Keratinocyte (primary cell): Measurements from ENCODE around the gene ANKRD61. TPM values are rescaled to one million over a fixed set of nuclear protein-coding genes. Genes with fewer than 3 reads are reported as not detected.
A peak's percentile ranks its signal among the peaks of the same experiment; 100 is the strongest.

Experiments
- DNase-seq: peaks from one replicate; pipeline ENCODE4 v3.0.0-alpha.2; 2011; ENCODE audit warnings: low read depth, missing footprints, low spot score
- FAIRE-seq: peaks from 2 replicates; lab custom pipeline; 2011; peaks lifted over from hg19 to GRCh38; lab: Jason Lieb, UNC
- H2AFZ ChIP-seq: 2 replicates; pipeline ENCODE4 v1.6.0; 2012; ENCODE audit warnings: low read length, control low read depth, inconsistent platforms; ENCODE audit not compliant: control insufficient read depth
- H3K27ac ChIP-seq: 2 replicates; pipeline ENCODE4 v1.5.1; 2011; ENCODE audit warnings: low read length; ENCODE audit not compliant: control insufficient read depth, insufficient read depth
- H3K27me3 ChIP-seq: 3 replicates; pipeline ENCODE4 v1.6.0; 2011; ENCODE audit warnings: low read length; ENCODE audit not compliant: control insufficient read depth, insufficient read depth; ENCODE audit errors: extremely low read depth
- H3K36me3 ChIP-seq, 2 experiments: 2 replicates in 1 of 2; 3 replicates in 1 of 2; pipeline ENCODE4 v1.5.1; 2011; ENCODE audit warnings: low read length in 2 of 2, mild to moderate bottlenecking in 1 of 2; ENCODE audit not compliant: control insufficient read depth in 2 of 2, insufficient read depth in 2 of 2; ENCODE audit errors: extremely low read depth in 1 of 2
- H3K4me1 ChIP-seq: 3 replicates; pipeline ENCODE4 v1.5.1; 2011; ENCODE audit warnings: low read length; ENCODE audit not compliant: control insufficient read depth, insufficient read depth; ENCODE audit errors: extremely low read depth
- H3K4me2 ChIP-seq: 3 replicates; pipeline ENCODE4 v1.6.0; 2011; ENCODE audit warnings: low read depth, low read length; ENCODE audit not compliant: control insufficient read depth, insufficient read depth; ENCODE audit errors: extremely low read depth
- H3K4me3 ChIP-seq, 3 experiments: fragments of 200-600 bp in 1 of 3; sonication (generic) in 1 of 3; 2 replicates in 2 of 3; 3 replicates in 1 of 3; pipeline ENCODE4 v1.5.1; 2011 to 2016; ENCODE audit warnings: low read length in 3 of 3, mild to moderate bottlenecking in 3 of 3, control low read depth in 2 of 3, inconsistent platforms in 1 of 3, low read depth in 1 of 3, mixed read lengths in 1 of 3, mixed run types in 1 of 3, moderate library complexity in 1 of 3; ENCODE audit not compliant: control insufficient read depth in 2 of 3, insufficient read depth in 2 of 3; ENCODE audit errors: extremely low read depth in 1 of 3
- H3K79me2 ChIP-seq: 2 replicates; pipeline ENCODE4 v1.6.0; 2012; ENCODE audit warnings: low read length; ENCODE audit not compliant: control insufficient read depth, insufficient read depth
- H3K9ac ChIP-seq: 3 replicates; pipeline ENCODE4 v1.6.0; 2011; ENCODE audit warnings: low read length; ENCODE audit not compliant: control insufficient read depth, insufficient read depth; ENCODE audit errors: extremely low read depth
- H3K9me1 ChIP-seq: 3 replicates; pipeline ENCODE4 v1.6.0; 2011; ENCODE audit warnings: low read length; ENCODE audit not compliant: control insufficient read depth, insufficient read depth; ENCODE audit errors: extremely low read depth
- H3K9me3 ChIP-seq: 2 replicates; pipeline ENCODE4 v1.5.1; 2012; ENCODE audit warnings: low read depth, low read length; ENCODE audit not compliant: control insufficient read depth
- H4K20me1 ChIP-seq: 3 replicates; pipeline ENCODE4 v1.6.0; 2011; ENCODE audit warnings: low read length; ENCODE audit not compliant: control insufficient read depth, insufficient read depth; ENCODE audit errors: extremely low read depth
- CTCF ChIP-seq, 3 experiments: IDR thresholded peaks in 1 of 3; conservative IDR thresholded peaks in 1 of 3; optimal IDR thresholded peaks in 1 of 3; 2 replicates in 2 of 3; 3 replicates in 1 of 3; pipeline versions ENCODE3 to v1.5.1; 2011; ENCODE audit warnings: low read length in 3 of 3, mild to moderate bottlenecking in 3 of 3, moderate library complexity in 2 of 3, control low read depth in 1 of 3, inconsistent platforms in 1 of 3; ENCODE audit not compliant: insufficient read depth in 2 of 3; ENCODE audit errors: extremely low read depth in 1 of 3
- EZH2 ChIP-seq: IDR thresholded peaks from one replicate; pipeline ENCODE4 v1.6.1; 2012; ENCODE audit warnings: inconsistent platforms, mild to moderate bottlenecking, low read length, moderate library complexity
- dilution Hi-C: fragments of 300-500 bp; cut with MboI; formaldehyde crosslinking; loops from one replicate; pipeline ENCODE4 v1.7.0; 2020; ENCODE audit warnings: low sequenced_read_pairs; ENCODE audit not compliant: extremely low pct_ligation_motif_present
- polyA plus RNA-seq, 5 experiments: library from polyadenylated mRNA; depleted of rRNA in 3 of 5; stranded (reverse) in 3 of 5; stranded (forward) in 1 of 5; unstranded in 1 of 5; fragments of >200 nt; gene quantifications; 1 replicate in 1 of 5; 2 replicates in 3 of 5; 3 replicates in 1 of 5; pipeline versions ENCODE4 v1.2.1 to v1.2.3, GENCODE V29; 2011 to 2012; ENCODE audit warnings: missing spikeins in 2 of 5, low read depth in 1 of 5, low replicate concordance in 1 of 5

Gene ANKRD61
- polyA plus RNA-seq, 1 donor (not counting 4 experiments of a cell fraction or from before 2014, with no cell fraction given): 0.22 TPM

- Histone ChIP-seq H3K36me3 (peaks cover 8 to 29% of the 10 kb centered on the region in 2 experiments), H3K4me1 (peaks cover 8% of the 10 kb centered on the region), H3K4me2 (peak overlapping the region; percentile 39), H3K4me3 (peak overlapping the region in 1 of 3 experiments; percentile 21), H3K79me2 (peaks cover 19% of the 10 kb centered on the region), H3K27me3 (no peaks in the 10 kb centered on the region), H3K9ac (peak overlapping the region; percentile 14), H2AFZ (no peak overlapping the region), H4K20me1 (no peaks in the 10 kb centered on the region), H3K27ac (peak overlapping the region; percentile 64), H3K9me1 (no peaks in the 10 kb centered on the region), H3K9me3 (no peaks in the 10 kb centered on the region)
- dilution Hi-C loops: no loop called here
- no peak for FAIRE-seq
- TF ChIP-seq EZH2: no peak
- no peak for TF ChIP-seq CTCF (optimal IDR thresholded peaks at IDR 0.05 in 1 of 3, IDR thresholded peaks at IDR 0.05 in 1 of 3, conservative IDR thresholded peaks at IDR 0.05 in 1 of 3; ENCODE audit: extremely low read depth in 1 of 3, insufficient read depth in 2 of 3, low read length in 3 of 3)
- DNase-seq: no peak
Observed at GRCh38 chr7:6015917-6016652, 15.1 kb upstream of the ANKRD61 start.

DNA sequence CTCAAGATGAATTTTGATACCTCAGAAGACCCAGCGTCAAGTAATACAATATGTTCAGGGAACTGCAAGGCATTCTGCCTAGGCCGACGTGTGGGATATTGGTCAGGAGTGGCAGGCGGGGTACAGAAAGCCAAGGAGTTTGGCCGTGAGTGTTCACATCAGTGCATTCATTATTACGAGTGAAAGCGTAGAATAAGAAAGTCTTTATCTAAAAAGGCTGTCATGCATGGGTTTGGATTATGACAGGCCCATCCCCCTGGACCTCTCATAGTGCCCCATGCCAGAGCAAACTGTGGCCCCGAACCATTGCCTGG, 14.6 kb upstream of the ANKRD61 start:
- peak overlapping the region; percentile 64 for H3K27ac ChIP-seq
- H3K4me1 ChIP-seq: peaks cover 8% of the 10 kb centered on the region
- H3K4me3 ChIP-seq: no peak overlapping the region
- H4K20me1 ChIP-seq: no peaks in the 10 kb centered on the region
- dilution Hi-C loops: no loop called here
- no peak for FAIRE-seq
- no peak overlapping the region for H3K4me2 ChIP-seq
- peaks cover 11 to 30% of the 10 kb centered on the region in 2 experiments for H3K36me3 ChIP-seq
- TF ChIP-seq EZH2 (no peak), CTCF (optimal IDR thresholded peaks at IDR 0.05 in 1 of 3, IDR thresholded peaks at IDR 0.05 in 1 of 3, conservative IDR thresholded peaks at IDR 0.05 in 1 of 3; ENCODE audit: extremely low read depth in 1 of 3, insufficient read depth in 2 of 3, low read length in 3 of 3) (no peak)
- peaks cover 14% of the 10 kb centered on the region for H3K79me2 ChIP-seq
- no peaks in the 10 kb centered on the region for H3K27me3 ChIP-seq
- no peak for DNase-seq
- H2AFZ ChIP-seq: no peak overlapping the region
- peak overlapping the region; percentile 14 for H3K9ac ChIP-seq
- no peaks in the 10 kb centered on the region for H3K9me1 ChIP-seq
- H3K9me3 ChIP-seq: no peaks in the 10 kb centered on the region
